K562 (cell line): ENCODE results near the gene PARPBP.
"Not testable (repeated sequence)": the region's sequence is repeated elsewhere in the genome, so short reads cannot be mapped to it uniquely, and the experiment has no call there.

Source experiments
- BMI1 ChIP-seq: fragments of 150-350 bp; IDR thresholded peaks from 2 replicates; pipeline ENCODE4 v1.6.1; 2014; ENCODE audit warnings: low read length
- TBL1XR1 ChIP-seq, 2 experiments: IDR thresholded peaks; 2 replicates each; pipeline ENCODE4 v1.6.1; 2012; ENCODE audit warnings: improper control_type of control experiment in 2 of 2, low read length in 2 of 2, mild to moderate bottlenecking in 1 of 2
- TF ChIP-seq, protein P1 (sequence below): fragments of 450-650 bp; formaldehyde crosslinking; IDR thresholded peaks from 2 replicates; pipeline ENCODE4 v1.4.0; 2020; ENCODE audit warnings: mild to moderate bottlenecking, moderate library complexity
- TF ChIP-seq, protein P2 (sequence below), 3 experiments: IDR thresholded peaks in 2 of 3; conservative IDR thresholded peaks in 1 of 3; 2 replicates each; pipeline ENCODE4 v1.5.1; 2011 to 2012; ENCODE audit warnings: low read length in 3 of 3, mild to moderate bottlenecking in 3 of 3, control low read depth in 2 of 3, improper control_type of control experiment in 1 of 3, inconsistent platforms in 1 of 3, low read depth in 1 of 3, mixed read lengths in 1 of 3, moderate library complexity in 1 of 3; ENCODE audit not compliant: insufficient read depth in 2 of 3

- TF ChIP-seq, protein P1, sequence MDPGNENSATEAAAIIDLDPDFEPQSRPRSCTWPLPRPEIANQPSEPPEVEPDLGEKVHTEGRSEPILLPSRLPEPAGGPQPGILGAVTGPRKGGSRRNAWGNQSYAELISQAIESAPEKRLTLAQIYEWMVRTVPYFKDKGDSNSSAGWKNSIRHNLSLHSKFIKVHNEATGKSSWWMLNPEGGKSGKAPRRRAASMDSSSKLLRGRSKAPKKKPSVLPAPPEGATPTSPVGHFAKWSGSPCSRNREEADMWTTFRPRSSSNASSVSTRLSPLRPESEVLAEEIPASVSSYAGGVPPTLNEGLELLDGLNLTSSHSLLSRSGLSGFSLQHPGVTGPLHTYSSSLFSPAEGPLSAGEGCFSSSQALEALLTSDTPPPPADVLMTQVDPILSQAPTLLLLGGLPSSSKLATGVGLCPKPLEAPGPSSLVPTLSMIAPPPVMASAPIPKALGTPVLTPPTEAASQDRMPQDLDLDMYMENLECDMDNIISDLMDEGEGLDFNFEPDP (CRISPR knock-in tag), result not testable (repeated sequence)
- TF ChIP-seq TBL1XR1 (IDR thresholded peaks at IDR 0.05; ENCODE audit: low read length in 2 of 2); BMI1: not testable (repeated sequence)
- TF ChIP-seq, protein P2, sequence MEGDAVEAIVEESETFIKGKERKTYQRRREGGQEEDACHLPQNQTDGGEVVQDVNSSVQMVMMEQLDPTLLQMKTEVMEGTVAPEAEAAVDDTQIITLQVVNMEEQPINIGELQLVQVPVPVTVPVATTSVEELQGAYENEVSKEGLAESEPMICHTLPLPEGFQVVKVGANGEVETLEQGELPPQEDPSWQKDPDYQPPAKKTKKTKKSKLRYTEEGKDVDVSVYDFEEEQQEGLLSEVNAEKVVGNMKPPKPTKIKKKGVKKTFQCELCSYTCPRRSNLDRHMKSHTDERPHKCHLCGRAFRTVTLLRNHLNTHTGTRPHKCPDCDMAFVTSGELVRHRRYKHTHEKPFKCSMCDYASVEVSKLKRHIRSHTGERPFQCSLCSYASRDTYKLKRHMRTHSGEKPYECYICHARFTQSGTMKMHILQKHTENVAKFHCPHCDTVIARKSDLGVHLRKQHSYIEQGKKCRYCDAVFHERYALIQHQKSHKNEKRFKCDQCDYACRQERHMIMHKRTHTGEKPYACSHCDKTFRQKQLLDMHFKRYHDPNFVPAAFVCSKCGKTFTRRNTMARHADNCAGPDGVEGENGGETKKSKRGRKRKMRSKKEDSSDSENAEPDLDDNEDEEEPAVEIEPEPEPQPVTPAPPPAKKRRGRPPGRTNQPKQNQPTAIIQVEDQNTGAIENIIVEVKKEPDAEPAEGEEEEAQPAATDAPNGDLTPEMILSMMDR (IDR thresholded peaks at IDR 0.05 in 2 of 3, conservative IDR thresholded peaks at IDR 0.05 in 1 of 3; ENCODE audit: insufficient read depth in 2 of 3, low read depth in 1 of 3, low read length in 3 of 3), result not testable (repeated sequence)
Observed at GRCh38 chr12:102147062-102147587, 27.1 kb downstream of the PARPBP start.
